IPS DF 4.7 (cell line): ENCODE data around the gene ADGRA1.

ENCODE experiments used
- DNase-seq: peaks from one replicate; pipeline ENCODE4 v3.0.0-alpha.2; 2013; ENCODE audit warnings: low spot score; ENCODE audit errors: extremely low read depth

Gene ADGRA1

GRCh38 chr10:133056651-133057178, 31.0 kb upstream of the ADGRA1 start:
- no peak for DNase-seq

- no peak for DNase-seq
Measured at GRCh38 chr10:133058331-133059092, 29.2 kb upstream of the ADGRA1 start.

GRCh38 chr10:133059093-133059470, 28.6 kb upstream of the ADGRA1 start:
- no peak for DNase-seq

GRCh38 chr10:133059571-133059970, 28.2 kb upstream of the ADGRA1 start:
- no peak for DNase-seq

- no peak for DNase-seq
Measured at GRCh38 chr10:133060022-133060421, 27.7 kb upstream of the ADGRA1 start.

GRCh38 chr10:133060466-133060865, 27.3 kb upstream of the ADGRA1 start:
- no peak for DNase-seq

GRCh38 chr10:133060881-133061280, 26.8 kb upstream of the ADGRA1 start:
- DNase-seq = no peak

- no peak for DNase-seq
Measured at GRCh38 chr10:133061296-133062038, 26.3 kb upstream of the ADGRA1 start.

- DNase-seq = no peak
Measured at GRCh38 chr10:133062085-133062484, 25.6 kb upstream of the ADGRA1 start.

- DNase-seq = no peak
Measured at GRCh38 chr10:133062635-133063034, 25.1 kb upstream of the ADGRA1 start.

- DNase-seq = no peak
Measured at GRCh38 chr10:133067149-133068105, 20.3 kb upstream of the ADGRA1 start.

- no peak for DNase-seq
Measured at GRCh38 chr10:133068111-133069032, 19.4 kb upstream of the ADGRA1 start.

- no peak for DNase-seq
Measured at GRCh38 chr10:133069033-133069525, 18.6 kb upstream of the ADGRA1 start.

- DNase-seq = no peak
Measured at GRCh38 chr10:133070405-133070804, 17.3 kb upstream of the ADGRA1 start.

GRCh38 chr10:133070810-133071209, 16.9 kb upstream of the ADGRA1 start:
- no peak for DNase-seq

- no peak for DNase-seq
Measured at GRCh38 chr10:133071733-133072132, 16.0 kb upstream of the ADGRA1 start.

- DNase-seq = no peak
Measured at GRCh38 chr10:133072196-133072595, 15.5 kb upstream of the ADGRA1 start.

GRCh38 chr10:133072720-133073390, 14.9 kb upstream of the ADGRA1 start:
- no peak for DNase-seq

- DNase-seq = no peak
Measured at GRCh38 chr10:133075346-133076137, 12.2 kb upstream of the ADGRA1 start.
